ENCODE measurements around the gene CCDC33. TPM values are rescaled to one million over a fixed set of nuclear protein-coding genes. Genes with fewer than 3 reads are reported as not detected.

CCDC33 gene
- total RNA-seq, 4 donors from 2014 or later, result not detected

DNA sequence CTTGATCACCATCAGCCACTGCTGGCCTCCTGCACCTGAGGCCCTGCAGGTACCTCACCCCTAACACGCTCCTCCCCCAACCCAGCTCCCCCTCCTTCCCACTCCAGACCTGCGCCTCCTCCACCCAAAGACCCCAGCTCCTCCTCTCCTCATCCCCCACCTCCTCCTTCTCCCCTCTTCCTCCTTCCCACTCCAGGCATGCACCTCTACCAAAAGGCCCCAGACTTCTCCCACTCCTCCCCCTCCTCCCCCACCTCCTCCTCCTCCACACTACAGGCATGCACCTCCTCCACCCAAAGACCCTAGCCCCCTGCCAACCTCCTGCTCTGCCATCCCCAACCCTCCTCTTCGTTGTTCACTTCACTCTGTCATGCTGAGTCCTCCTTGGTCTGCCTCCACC, 88.6 kb downstream of the CCDC33 start:
- ATAC-seq (ENCODE audit: low FRiP score) (no peak), DNase-seq (ENCODE audit: low spot score) (no peak)
- TF ChIP-seq CTCF (IDR thresholded peaks at IDR 0.05), result no peak

GRCh38 chr15:74326746-74327145, 90.6 kb downstream of the CCDC33 start:
- no peak for TF ChIP-seq CTCF (IDR thresholded peaks at IDR 0.05)
- ATAC-seq (ENCODE audit: low FRiP score) (no peak), DNase-seq (ENCODE audit: low spot score) (no peak)

- DNase-seq (ENCODE audit: low spot score) (no peak), ATAC-seq (ENCODE audit: low FRiP score) (no peak)
- no peak for TF ChIP-seq CTCF (IDR thresholded peaks at IDR 0.05)
Measured at GRCh38 chr15:74327756-74328155, 91.6 kb downstream of the CCDC33 start.

GRCh38 chr15:74328331-74329056, 92.4 kb downstream of the CCDC33 start:
- ATAC-seq (ENCODE audit: low FRiP score) (no peak), DNase-seq (ENCODE audit: low spot score) (no peak)
- TF ChIP-seq CTCF (IDR thresholded peaks at IDR 0.05), result no peak

DNA sequence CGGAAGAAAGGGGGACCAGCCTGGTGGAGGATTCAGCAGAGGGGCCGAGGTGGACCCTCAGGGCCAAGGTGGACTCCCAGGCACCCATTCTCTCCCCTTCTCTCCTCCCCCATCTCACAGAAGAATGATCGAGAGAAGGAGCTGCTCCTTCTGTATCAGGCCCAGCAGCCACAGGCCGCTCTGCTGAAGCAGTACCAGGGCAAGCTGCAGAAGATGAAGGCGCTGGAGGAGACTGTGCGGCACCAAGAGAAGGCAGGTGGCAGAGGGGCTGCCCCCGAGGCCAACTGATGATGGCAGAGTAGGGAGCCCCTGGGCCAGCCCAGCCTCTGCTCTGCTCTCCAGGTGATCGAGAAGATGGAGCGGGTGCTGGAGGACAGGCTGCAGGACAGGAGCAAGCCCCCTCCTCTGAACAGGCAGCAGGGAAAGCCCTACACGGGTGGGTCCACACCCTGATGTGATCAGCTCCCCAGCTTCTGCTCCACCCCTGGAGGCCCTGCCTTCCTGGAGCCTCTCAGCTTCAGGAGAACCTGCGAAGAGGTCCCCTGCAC, 94.8 kb downstream of the CCDC33 start:
- no peak for TF ChIP-seq CTCF (IDR thresholded peaks at IDR 0.05)
- DNase-seq (ENCODE audit: low spot score), result no peak
- no peak for ATAC-seq (ENCODE audit: low FRiP score)

- DNase-seq (ENCODE audit: low spot score) (no peak), ATAC-seq (ENCODE audit: low FRiP score) (no peak)
- TF ChIP-seq CTCF (IDR thresholded peaks at IDR 0.05), result no peak
Measured at GRCh38 chr15:74332011-74332410, 95.9 kb downstream of the CCDC33 start.

- TF ChIP-seq CTCF (IDR thresholded peaks at IDR 0.05), result no peak
- no peak for DNase-seq (ENCODE audit: low spot score)
Measured at GRCh38 chr15:74332611-74333010, 96.5 kb downstream of the CCDC33 start.

More at GRCh38 chr15:74332611-74333010, 96.5 kb downstream of the CCDC33 start:
- no peak for ATAC-seq (ENCODE audit: low FRiP score)
